COR-L47 (cell line): ENCODE data around the gene ZDHHC9.

ENCODE experiments used
- DNase-seq: peaks from one replicate; lab custom pipeline; 2025; lab: John Stamatoyannopoulos, UW

Gene ZDHHC9

DNA sequence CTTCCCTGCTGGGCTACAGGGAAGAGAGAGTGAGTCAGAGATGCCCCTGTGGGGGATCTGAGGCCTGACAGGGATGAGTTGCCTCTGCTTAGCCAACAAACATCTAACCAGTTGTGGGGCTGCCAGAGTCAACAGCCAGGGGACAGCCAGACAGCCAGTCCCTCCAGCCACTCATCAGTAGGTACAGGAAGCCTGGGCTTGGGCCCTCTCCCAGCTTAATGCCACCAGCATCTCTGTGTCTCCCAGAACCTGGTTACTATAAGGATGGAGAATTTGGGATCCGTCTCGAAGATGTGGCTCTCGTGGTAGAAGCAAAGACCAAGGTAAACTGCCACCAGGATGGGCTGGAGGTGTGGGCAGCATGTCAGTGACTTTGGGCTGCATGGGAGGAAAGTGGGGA lies 81.2 kb downstream of the ZDHHC9 start:
- no peak for DNase-seq

GRCh38 chrX:129761596-129761995 lies 82.1 kb downstream of the ZDHHC9 start:
- DNase-seq, result no peak

DNA sequence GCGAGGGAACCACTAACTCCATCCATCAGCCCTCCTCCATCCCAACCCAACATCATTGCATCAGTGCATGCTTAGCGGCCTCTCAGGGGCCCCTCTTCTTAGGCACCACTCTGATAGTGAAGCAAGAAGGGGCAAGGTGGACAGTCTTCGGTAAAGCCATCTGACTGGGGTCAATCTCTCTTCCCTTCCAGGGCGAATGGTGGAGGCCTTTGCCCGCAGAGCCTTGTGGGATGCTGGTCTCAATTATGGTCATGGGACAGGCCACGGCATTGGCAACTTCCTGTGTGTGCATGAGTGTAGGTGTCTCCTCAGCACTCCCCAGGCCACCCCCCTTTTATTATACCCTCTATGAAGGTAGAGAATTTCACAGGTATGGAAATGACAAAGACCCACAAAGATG lies 82.7 kb downstream of the ZDHHC9 start:
- no peak for DNase-seq

GRCh38 chrX:129760155-129760554 lies 83.5 kb downstream of the ZDHHC9 start:
- DNase-seq, result no peak

DNA sequence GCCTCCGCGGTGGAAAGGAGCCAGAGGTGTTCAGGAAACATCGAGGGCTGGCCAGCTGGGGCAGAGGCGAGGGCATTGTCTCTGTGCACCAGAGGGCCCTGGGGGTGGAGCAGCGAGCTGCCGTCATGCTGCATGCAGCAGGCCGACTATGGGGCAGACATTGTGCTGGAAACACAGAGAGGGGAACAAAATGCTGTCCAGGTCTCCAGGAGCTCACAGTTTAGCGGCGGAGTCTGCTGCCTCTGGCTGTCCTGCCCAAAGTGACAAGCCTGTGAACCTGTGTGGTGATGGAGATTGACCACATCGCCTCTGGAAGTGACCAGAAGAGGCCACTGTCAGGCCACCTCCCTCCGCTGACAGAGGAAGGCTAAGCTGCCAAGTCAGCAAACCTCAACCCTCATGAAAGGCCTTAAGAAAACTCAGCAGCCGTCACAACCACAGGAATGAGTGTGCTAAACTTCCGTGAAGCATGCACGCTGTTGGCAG lies 84.1 kb downstream of the ZDHHC9 start:
- no peak for DNase-seq

GRCh38 chrX:129755779-129756650 lies 87.7 kb downstream of the ZDHHC9 start:
- no peak for DNase-seq

GRCh38 chrX:129754056-129755024 lies 89.3 kb downstream of the ZDHHC9 start:
- DNase-seq, result no peak
